ENCODE measurements around the gene CTNNA3.

The CTNNA3 gene

DNA sequence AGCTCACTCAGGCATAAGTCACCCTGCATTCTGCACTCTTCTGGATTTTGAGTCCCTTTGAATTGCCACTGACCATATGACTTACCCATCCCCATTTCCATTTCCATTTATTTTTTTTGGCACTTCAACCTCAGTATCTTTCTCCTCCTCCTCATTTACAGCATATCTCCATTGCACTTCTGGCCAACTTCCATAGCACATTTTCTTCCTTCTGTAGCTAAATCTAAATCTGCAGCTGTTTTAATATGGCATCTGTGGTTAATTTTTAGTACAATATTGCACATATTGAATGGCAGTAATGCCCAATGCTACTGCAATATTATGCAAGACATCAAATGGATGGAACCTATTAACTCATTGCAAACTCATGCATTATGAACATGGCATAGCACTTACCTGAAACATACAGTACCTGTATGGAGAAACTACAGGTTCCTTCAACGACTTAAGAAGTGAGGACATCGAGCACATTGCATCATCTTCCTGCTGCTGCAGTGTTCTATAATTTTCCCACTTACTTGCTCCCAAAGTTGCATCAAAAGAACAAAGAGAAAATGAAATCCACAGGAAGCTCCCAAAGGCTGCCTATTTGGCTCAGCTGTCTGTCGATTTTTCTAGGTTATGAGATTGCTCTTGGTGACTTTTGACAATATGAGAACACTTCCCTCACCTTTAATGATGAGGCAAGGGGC is 714.5 kb downstream of the CTNNA3 start:
- in situ Hi-C loops (cut with HindIII; ENCODE audit: low sequenced_read_pairs) = no loop called here

DNA sequence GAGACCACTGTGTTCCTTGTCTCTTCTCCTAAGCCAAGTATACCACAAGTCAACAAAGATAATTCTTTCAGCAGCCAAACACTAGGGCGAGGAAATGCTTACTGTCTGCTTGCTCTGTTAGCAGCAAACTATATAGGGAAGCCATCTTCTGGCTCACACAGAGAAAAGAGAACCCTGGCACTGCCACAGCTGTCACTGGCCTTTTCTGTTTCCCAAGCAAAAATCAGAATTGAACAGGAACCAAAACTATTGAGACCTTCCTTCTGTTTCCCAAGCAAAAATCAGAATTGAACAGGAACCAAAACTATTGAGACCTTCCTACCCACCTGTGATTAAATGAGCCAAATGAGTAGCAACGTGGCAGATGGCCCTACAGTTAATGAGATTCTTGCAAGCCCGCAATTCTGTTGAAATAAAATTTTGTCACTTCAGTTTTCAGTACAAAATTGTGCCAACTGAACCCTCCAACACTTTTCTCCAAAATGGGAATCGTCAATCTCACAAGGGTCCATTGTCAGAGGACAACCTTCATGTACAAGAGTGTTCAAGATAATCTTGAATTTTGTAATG is 715.7 kb downstream of the CTNNA3 start:
- in situ Hi-C loops (cut with HindIII; ENCODE audit: low sequenced_read_pairs) = no loop called here

DNA sequence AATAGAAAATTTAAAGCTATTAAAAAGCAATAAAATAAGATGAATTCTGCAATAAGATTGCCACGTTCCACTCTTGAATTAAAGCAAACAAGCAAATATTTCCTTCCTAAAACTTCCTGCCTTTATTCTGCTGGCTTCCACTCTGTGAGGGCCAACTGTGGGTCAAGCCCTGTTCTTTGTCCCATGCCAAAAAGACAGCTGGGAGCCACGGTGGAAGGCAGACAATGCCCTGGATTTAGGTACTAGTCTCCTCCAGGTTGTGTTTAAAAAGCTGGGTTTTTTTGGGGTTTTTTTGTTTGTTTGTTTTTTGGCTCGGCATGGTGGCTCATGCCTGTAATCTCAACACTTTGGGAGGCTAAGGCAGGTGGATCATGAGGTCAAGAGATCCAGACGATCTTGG is 731.0 kb downstream of the CTNNA3 start:
- in situ Hi-C loops (cut with HindIII; ENCODE audit: low sequenced_read_pairs) = no loop called here

DNA sequence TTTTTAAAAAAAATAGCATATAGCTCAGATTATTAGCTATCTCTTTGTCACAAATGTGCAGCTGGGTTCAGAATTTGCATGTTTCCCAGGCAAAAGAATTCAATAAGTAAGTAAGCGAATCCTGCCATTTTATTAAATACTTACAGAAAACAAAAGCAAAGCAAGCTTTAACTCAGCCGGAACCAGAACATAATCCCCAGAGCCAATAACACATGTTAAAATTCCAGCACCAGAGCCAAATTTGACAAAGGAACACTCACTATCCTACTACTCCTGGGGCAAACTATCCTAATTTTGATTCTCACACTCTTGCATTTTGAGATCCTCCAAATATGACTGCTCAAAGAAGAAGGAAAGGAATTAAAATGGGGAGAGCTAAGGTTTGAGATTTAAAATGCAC is 737.5 kb downstream of the CTNNA3 start:
- in situ Hi-C loops (cut with HindIII; ENCODE audit: low sequenced_read_pairs) = no loop called here

DNA sequence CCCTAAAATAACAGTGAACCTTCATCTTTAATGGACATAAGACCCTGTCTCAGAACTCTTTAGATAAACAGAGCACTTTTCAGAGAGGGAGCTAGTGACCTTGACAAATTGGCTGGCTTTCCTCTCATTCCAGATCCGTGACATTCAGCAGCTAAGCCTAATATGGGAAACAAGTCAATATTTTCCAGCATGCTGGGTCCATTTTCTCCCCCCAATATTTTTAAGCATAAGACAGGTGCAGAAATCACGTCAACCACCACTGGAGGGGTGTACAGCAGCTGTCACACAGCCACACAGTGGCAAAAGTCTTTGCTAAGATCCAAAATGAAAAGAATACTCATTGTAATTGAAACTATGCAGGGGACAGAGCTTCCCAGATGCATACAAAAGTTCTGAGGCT is 744.1 kb downstream of the CTNNA3 start:
- in situ Hi-C loops (cut with HindIII; ENCODE audit: low sequenced_read_pairs) = no loop called here

DNA sequence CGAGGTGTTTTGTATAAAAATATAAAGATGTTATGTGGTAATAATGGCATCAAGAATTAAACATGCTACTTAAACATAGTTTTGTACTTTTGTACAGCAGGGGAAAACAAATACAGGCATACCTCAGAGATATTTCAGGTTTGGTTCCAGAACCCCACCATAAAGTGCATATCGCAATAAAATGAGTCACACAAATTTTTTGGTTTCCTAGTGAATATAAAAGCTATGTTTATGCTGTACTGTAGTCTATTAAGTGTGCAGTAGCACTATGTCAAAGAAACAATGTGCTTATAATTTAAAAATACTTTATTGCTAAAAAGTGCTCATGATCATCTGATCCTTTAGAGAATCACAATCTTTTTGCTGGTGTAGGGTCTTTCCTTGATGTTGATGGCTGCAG is 752.4 kb downstream of the CTNNA3 start:
- in situ Hi-C loops (cut with HindIII; ENCODE audit: low sequenced_read_pairs) = no loop called here

DNA sequence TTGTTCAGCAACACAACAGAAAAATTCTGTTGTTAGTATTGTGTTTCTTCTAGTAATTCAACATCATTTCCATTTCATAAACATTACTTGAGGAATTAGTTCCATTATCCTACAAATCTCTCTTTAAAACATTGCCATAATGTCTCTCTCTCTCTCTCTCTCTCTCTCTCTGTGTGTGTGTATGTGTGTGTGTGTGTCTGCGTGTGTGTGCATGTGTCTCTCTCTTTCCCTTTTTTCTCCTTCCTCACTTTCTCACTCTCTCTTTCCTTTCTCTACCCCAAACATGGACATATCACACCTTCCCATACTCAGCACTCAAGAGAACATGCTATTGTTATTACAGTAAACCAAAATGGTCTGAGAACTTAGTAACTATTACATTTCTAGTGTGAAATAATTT is 753.6 kb downstream of the CTNNA3 start:
- in situ Hi-C loops (cut with HindIII; ENCODE audit: low sequenced_read_pairs) = no loop called here

DNA sequence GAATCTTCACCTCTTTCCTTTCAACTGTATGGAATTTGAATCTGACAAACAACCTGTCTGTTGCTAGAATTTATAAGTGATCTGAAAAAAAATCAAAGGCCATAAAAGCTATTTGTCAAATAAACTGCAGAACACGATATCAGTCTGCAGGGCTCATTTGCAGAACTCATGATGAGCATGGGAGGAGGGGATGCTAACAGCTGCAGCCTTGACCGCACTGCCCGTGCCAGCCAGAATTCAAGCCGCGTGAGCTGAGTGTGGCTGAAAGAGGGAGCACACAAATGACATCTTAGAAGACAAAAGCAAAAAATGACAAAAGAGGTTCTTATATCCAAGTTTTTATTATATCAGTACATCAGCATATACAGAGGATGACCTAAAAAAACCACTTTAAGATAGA is 754.5 kb downstream of the CTNNA3 start:
- in situ Hi-C loops (cut with HindIII; ENCODE audit: low sequenced_read_pairs) = no loop called here

DNA sequence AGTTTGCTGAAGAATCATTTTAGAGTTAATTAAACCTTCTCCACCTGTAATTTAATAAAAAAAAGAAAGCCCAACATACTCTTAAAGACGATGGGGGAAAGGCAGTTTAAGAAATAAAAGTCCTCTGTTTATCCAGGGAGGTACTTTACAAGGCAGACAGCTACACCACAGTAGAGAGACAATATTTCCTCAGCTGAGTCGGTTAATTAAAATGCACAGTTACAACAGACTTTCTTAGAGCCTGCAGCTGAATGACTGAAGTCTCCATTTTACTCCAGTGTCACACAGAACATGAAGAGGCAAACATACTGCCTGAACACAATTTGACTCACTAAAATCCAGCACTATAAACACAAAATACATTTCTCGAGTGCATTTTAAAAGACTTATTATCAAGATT is 755.0 kb downstream of the CTNNA3 start:
- in situ Hi-C loops (cut with HindIII; ENCODE audit: low sequenced_read_pairs) = no loop called here

DNA sequence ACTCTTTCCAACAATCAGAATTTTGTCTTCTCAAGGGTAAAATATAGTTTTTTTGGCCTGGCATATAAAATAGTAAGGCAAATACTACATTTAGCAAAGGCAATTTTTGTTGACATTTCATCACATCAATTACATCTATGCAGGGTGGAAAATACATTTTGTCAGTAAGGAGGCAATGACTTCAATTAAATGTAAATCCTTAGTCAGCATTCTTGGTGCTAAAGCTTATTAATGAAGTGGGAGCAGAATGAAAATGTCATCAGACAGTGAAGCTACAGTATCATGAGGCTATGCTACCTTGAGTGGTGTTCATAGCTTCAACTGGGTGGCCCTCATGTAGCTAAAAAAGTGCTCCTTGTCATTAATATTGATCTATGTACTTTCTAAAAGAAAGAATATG is 761.3 kb downstream of the CTNNA3 start:
- in situ Hi-C loops (cut with HindIII; ENCODE audit: low sequenced_read_pairs) = no loop called here

DNA sequence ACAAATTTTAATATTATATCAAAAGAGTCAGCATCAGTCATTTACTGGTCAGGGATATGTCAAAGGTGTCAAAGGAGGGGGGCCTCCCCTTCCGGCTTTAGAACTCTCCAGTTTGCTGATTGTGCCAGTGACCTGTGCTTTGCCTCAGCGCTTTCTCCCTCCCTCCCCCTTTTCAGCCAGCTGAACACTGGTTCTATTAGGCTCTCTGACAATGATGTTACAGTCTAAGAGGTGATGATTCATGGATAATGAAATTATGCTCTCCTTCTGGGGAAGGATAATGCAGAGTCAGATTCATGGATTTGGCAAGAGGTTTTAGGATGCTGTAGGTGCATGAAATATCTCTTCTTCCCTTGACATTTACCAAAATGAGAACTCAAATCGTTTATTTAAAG is 764.0 kb downstream of the CTNNA3 start:
- in situ Hi-C loops (cut with HindIII; ENCODE audit: low sequenced_read_pairs) = no loop called here

DNA sequence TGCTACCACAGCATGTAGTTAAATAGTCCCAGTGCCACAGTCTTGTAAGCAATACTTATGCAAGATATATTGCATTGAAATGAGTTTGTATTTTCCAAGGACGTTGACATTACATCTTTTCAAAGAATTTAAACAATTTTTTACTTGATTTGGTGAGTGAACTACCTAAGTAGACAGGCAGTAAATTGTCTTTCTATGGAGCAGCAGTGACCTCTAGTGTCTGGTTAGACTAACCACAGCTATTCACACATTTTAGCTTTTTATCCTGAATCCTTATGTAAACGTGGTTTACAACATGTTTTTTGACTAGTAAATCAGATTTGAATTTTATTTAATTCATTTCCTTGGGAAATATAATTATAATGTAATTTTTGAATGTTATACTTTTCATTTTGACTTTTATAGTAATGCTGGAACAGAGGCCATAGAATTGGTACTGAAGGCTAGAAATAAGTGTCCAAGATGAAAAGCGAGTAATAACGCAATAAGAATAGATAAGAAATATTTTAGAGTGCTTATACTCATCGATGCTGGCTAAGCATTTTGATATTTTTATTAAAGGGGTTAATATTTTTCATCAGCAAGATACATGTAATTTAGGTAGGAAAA is 764.6 kb downstream of the CTNNA3 start:
- in situ Hi-C loops (cut with HindIII; ENCODE audit: low sequenced_read_pairs) = no loop called here

DNA sequence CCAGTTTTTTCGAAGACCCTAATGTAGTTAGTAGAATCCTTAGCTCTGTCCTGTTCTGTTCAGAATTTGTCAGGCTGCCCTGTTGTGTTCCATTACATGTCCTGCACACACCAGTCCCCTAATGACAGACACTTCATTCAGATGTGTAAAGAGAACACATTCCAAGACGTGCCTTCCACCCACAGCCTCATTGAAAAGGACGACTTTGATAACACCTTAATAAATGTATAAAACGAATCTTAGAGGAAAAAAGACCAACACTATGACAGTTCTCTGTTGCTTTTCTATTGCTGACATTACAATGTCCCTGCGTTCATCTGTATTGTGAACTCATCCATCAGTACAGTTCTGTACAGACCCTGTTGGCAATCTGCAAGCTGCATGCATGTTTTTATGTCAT is 766.6 kb downstream of the CTNNA3 start:
- in situ Hi-C loops (cut with HindIII; ENCODE audit: low sequenced_read_pairs) = no loop called here

DNA sequence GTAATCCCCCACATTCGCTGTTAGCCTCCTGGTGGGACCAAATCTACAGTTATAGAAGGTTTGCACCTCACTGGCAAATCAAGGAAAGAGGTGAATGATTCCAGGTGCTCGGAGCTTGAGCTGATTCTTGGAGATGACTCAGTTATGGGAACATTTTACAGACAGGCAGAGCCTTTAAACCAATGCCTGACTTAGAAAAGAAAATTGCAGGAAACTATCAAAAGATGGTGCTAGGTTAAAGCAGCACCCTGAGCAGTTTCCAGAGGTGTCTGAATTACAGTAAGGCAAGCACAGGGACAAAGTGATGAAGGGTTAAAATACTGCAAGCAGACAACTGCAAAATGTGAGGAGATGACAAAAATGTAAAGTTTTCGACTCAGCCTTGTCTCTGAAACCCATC is 767.2 kb downstream of the CTNNA3 start:
- in situ Hi-C loops (cut with HindIII; ENCODE audit: low sequenced_read_pairs) = no loop called here

DNA sequence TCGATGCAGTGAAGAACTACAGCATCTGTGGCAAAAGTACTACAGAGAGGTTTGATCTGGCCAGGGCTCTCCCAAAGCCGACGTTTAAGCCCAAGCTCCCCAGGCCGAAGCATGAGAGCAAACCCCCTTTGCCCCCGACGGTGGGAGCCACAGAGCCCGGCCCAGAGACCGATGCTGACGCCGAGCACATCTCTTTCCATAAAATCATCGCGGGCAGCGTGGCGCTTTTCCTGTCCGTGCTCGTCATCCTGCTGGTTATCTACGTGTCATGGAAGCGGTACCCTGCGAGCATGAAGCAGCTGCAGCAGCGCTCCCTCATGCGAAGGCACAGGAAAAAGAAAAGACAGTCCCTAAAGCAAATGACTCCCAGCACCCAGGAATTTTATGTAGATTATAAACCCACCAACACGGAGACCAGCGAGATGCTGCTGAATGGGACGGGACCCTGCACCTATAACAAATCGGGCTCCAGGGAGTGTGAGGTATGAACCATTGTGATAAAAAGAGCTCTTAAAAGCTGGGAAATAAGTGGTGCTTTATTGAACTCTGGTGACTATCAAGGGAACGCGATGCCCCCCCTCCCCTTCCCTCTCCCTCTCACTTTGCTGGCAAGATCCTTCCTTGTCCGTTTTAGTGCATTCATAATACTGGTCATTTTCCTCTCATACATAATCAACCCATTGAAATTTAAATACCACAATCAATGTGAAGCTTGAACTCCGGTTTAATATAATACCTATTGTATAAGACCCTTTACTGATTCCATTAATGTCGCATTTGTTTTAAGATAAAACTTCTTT is 767.8 kb downstream of the CTNNA3 start:
- in situ Hi-C loops (cut with HindIII; ENCODE audit: low sequenced_read_pairs) = no loop called here

DNA sequence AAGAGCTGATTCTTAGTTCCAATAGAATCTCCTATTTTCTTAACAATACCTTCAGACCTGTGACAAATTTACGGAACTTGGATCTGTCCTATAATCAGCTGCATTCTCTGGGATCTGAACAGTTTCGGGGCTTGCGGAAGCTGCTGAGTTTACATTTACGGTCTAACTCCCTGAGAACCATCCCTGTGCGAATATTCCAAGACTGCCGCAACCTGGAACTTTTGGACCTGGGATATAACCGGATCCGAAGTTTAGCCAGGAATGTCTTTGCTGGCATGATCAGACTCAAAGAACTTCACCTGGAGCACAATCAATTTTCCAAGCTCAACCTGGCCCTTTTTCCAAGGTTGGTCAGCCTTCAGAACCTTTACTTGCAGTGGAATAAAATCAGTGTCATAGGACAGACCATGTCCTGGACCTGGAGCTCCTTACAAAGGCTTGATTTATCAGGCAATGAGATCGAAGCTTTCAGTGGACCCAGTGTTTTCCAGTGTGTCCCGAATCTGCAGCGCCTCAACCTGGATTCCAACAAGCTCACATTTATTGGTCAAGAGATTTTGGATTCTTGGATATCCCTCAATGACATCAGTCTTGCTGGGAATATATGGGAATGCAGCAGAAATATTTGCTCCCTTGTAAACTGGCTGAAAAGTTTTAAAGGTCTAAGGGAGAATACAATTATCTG is 768.6 kb downstream of the CTNNA3 start:
- in situ Hi-C loops (cut with HindIII; ENCODE audit: low sequenced_read_pairs) = no loop called here

DNA sequence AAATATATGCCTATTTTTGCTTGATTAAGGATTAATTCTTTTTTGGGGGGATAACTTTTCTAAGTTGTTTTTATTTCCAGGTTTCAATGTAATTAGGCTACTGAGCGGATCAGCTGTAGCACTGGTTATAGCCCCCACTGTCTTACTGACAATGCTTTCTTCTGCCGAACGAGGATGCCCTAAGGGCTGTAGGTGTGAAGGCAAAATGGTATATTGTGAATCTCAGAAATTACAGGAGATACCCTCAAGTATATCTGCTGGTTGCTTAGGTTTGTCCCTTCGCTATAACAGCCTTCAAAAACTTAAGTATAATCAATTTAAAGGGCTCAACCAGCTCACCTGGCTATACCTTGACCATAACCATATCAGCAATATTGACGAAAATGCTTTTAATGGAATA is 769.2 kb downstream of the CTNNA3 start:
- in situ Hi-C loops (cut with HindIII; ENCODE audit: low sequenced_read_pairs) = no loop called here

DNA sequence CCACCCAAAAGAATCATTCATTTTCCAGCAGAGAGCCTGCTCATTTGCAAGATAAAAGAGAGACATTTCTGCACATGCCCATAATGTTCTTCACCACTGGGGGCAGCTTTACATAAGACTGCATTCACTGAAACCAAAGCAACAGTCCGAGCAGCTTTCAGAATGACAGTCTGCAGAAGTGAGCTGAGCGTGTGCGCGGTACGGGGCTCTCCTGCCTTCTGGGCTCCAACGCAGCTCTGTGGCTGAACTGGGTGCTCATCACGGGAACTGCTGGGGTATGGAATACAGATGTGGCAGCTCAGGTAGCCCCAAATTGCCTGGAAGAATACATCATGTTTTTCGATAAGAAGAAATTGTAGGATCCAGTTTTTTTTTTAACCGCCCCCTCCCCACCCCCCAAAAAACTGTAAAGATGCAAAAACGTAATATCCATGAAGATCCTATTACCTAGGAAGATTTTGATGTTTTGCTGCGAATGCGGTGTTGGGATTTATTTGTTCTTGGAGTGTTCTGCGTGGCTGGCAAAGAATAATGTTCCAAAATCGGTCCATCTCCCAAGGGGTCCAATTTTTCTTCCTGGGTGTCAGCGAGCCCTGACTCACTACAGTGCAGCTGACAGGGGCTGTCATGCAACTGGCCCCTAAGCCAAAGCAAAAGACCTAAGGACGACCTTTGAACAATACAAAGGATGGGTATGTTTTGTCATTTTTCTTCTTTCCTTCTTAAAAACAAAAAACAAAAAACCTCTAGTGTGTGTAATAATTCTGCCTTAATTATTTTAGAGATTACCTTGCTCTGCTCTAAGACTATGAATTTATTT is 769.9 kb downstream of the CTNNA3 start, which contains the start of gene LRRTM3:
TSS of gene LRRTM3 (plus strand) at position 141 of the 820 bp plus-strand sequence.
- in situ Hi-C loops (cut with HindIII; ENCODE audit: low sequenced_read_pairs) = no loop called here

DNA sequence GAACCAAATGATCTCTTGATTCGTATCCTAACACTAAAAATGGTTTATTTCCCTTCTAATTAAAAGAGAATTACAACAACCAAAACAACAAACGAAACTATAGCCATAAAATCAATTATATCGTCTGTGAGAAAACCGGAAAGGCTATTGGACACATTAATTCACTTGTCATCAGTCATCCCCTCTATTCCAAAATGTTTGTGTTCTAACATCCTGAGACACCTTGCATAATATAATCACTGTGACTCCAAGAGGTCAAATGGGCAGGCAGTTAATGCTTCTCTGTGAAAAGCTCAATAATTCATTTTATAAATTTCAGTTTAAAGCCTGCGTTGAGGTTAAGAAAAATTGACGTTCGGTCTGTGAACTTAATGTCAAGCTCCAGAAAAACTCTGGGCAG is 770.6 kb downstream of the CTNNA3 start:
- in situ Hi-C loops (cut with HindIII; ENCODE audit: low sequenced_read_pairs) = no loop called here

DNA sequence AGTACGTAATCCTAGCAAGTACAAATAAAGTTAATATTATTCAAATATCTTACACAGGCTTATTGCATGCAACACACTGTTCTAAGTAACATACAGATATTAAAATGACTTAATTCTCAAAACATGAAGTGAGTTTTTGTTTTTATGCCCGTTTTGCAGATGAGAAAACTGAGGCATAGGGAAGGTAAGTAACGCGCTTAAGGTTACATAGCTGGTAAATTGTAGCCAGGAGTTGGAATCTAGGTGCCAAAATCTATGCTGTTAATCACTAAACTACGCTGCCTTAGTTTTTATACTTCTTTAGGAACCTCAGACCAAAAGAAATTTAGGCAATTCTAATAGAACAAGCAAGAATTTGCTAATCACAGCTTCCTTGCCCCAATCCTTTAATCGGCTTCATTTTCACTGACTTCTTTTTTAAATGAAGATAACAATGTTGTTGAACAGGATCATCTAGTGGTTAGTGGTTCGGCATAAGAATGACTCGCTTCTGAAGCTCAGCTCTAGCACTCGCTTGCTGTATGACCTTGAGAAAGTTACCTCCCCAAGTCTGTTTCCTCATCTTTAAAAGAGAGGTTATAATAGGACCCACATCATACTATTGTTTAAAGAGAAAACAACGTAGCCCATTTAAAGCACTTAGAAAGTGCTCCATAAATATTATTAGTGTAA is 771.2 kb downstream of the CTNNA3 start:
- in situ Hi-C loops (cut with HindIII; ENCODE audit: low sequenced_read_pairs) = no loop called here
